Upper lobe of left lung (tissue), 4 donors: ENCODE results near the gene ZDHHC14.

Source experiments
- POLR2A ChIP-seq, 4 donors: fragments of 450-650 bp; IDR thresholded peaks; one replicate each; pipeline ENCODE4 v1.5.1; 2016 to 2017; ENCODE audit warnings: antibody characterized with exemption in 4 of 4, mild to moderate bottlenecking in 2 of 4
- POLR2AphosphoS5 ChIP-seq, 2 donors: sonication (generic); formaldehyde crosslinking; IDR thresholded peaks; one replicate each; pipeline ENCODE4 v1.5.1; 2017; ENCODE audit warnings: antibody characterized with exemption in 2 of 2
- TF ChIP-seq, protein P1 (sequence below), 6 experiments: fragments of 450-650 bp in 4 of 6; fragments of 200-600 bp in 2 of 6; sonication (generic) in 2 of 6; IDR thresholded peaks; one replicate each; pipeline ENCODE4 v1.5.1; 2016 to 2019; ENCODE audit warnings: antibody characterized with exemption in 6 of 6

DNA sequence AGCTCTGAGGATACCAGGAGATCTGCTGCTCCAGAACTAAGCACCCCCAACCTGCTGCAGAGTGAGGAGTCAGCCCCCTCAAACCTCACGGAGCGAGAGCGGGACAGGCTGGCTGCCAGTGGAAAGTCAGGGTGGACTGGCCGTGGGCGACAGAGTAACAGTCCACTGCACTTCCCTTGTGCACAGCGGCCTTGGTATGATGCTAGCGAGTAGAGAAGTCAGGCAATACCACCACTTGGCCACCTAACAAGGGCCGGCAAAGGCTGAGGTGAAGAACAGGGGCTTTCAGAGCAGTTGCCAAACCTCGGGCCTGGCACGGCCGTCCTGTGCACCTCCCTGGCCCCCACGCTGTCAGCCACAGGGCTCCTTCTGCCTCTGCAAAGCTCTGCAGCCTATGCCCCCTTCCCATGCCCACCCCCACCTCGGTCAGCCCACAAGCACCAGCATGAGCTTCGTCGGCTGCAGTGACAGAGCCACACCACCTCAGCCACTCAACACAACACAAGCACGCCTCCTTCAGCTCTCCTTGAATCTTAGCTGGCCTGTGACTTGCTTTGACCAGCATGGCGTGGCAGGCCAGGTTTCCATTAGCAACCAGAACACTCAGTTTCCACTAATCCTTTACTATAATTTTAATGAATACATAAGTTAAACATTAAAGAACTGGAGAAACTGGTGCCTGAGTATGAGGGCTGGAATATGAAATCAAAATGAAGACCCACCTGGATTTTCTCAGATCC lies 314.5 kb downstream of the ZDHHC14 start:
- TF ChIP-seq POLR2AphosphoS5 (IDR thresholded peaks at IDR 0.05): no peak
- TF ChIP-seq, protein P1, sequence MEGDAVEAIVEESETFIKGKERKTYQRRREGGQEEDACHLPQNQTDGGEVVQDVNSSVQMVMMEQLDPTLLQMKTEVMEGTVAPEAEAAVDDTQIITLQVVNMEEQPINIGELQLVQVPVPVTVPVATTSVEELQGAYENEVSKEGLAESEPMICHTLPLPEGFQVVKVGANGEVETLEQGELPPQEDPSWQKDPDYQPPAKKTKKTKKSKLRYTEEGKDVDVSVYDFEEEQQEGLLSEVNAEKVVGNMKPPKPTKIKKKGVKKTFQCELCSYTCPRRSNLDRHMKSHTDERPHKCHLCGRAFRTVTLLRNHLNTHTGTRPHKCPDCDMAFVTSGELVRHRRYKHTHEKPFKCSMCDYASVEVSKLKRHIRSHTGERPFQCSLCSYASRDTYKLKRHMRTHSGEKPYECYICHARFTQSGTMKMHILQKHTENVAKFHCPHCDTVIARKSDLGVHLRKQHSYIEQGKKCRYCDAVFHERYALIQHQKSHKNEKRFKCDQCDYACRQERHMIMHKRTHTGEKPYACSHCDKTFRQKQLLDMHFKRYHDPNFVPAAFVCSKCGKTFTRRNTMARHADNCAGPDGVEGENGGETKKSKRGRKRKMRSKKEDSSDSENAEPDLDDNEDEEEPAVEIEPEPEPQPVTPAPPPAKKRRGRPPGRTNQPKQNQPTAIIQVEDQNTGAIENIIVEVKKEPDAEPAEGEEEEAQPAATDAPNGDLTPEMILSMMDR (IDR thresholded peaks at IDR 0.05): no peak
- TF ChIP-seq POLR2A (IDR thresholded peaks at IDR 0.05): no peak
